BE2C (cell line): Measurements from ENCODE around the gene SEC14L6.

Source experiments
- DNase-seq: peaks from one replicate; pipeline ENCODE4 v3.0.0-alpha.2; 2020
- H3K27me3 ChIP-seq: fragments of 250-450 bp; sonication (Bioruptor Pico); 2 replicates; pipeline ENCODE4 v1.5.1; 2020; ENCODE audit warnings: mild to moderate bottlenecking
- H3K36me3 ChIP-seq: fragments of 250-450 bp; sonication (Bioruptor Pico); 2 replicates; pipeline ENCODE4 v1.5.1; 2020; ENCODE audit warnings: mild to moderate bottlenecking
- H3K4me1 ChIP-seq: fragments of 250-450 bp; sonication (Bioruptor Pico); 2 replicates; pipeline ENCODE4 v1.5.1; 2020
- H3K4me3 ChIP-seq: 2 replicates; pipeline ENCODE4 v1.5.1; 2011; ENCODE audit warnings: low read depth, low read length
- H3K9me3 ChIP-seq: fragments of 250-450 bp; sonication (Bioruptor Pico); 2 replicates; pipeline ENCODE4 v1.5.1; 2020
- CTCF ChIP-seq: IDR thresholded peaks from 2 replicates; pipeline ENCODE4 v1.5.1; 2012; ENCODE audit warnings: mild to moderate bottlenecking, low read depth, low read length

Gene SEC14L6

GRCh38 chr22:30574997-30575671 lies 28.6 kb upstream of the SEC14L6 start:
- Histone ChIP-seq H3K9me3 (no peaks in the 10 kb centered on the region), H3K4me1 (peaks cover 16% of the 10 kb centered on the region), H3K4me3 (peak overlapping the region; percentile 47), H3K36me3 (peaks cover 46% of the 10 kb centered on the region), H3K27me3 (no peaks in the 10 kb centered on the region)
- peak; percentile 54 for TF ChIP-seq CTCF
- DNase-seq, result peak; percentile 75

- Histone ChIP-seq H3K36me3 (peaks cover 38% of the 10 kb centered on the region), H3K4me3 (peak within 1 kb of the TSS; percentile 47), H3K27me3 (no peaks in the 10 kb centered on the region), H3K9me3 (no peaks in the 10 kb centered on the region), H3K4me1 (peaks cover 16% of the 10 kb centered on the region)
- DNase-seq, result peak; percentile 64
- no peak for TF ChIP-seq CTCF
Measured at GRCh38 chr22:30574095-30574981, 27.8 kb upstream of the SEC14L6 start, which contains the start of gene GAL3ST1. GAL3ST1 (minus strand) TSS chr22:30574665; CDS start chr22:30557392, 17,273 bp downstream.

GRCh38 chr22:30573594-30574094 lies 27.1 kb upstream of the SEC14L6 start:
- peaks cover 16% of the 10 kb centered on the region for H3K4me1 ChIP-seq
- peaks cover 31% of the 10 kb centered on the region for H3K36me3 ChIP-seq
- H3K4me3 ChIP-seq, result no peak overlapping the region
- no peaks in the 10 kb centered on the region for H3K27me3 ChIP-seq
- TF ChIP-seq CTCF, result no peak
- no peak for DNase-seq
- no peaks in the 10 kb centered on the region for H3K9me3 ChIP-seq

- Histone ChIP-seq H3K9me3 (no peaks in the 10 kb centered on the region), H3K4me3 (no peak overlapping the region), H3K27me3 (no peaks in the 10 kb centered on the region), H3K36me3 (peaks cover 25% of the 10 kb centered on the region), H3K4me1 (peaks cover 16% of the 10 kb centered on the region)
- no peak for TF ChIP-seq CTCF
- no peak for DNase-seq
Measured at GRCh38 chr22:30572840-30573593, 26.5 kb upstream of the SEC14L6 start.

- no peak overlapping the region for H3K4me3 ChIP-seq
- no peak for DNase-seq
Measured at GRCh38 chr22:30572210-30572609, 25.7 kb upstream of the SEC14L6 start.

More at GRCh38 chr22:30572210-30572609, 25.7 kb upstream of the SEC14L6 start:
- Histone ChIP-seq H3K36me3 (peaks cover 17% of the 10 kb centered on the region), H3K27me3 (no peaks in the 10 kb centered on the region), H3K9me3 (no peaks in the 10 kb centered on the region), H3K4me1 (peaks cover 16% of the 10 kb centered on the region)
- no peak for TF ChIP-seq CTCF
